H9 (cell line): ENCODE data around the gene DYTN. TPM values are rescaled to one million over a fixed set of nuclear protein-coding genes. Genes with fewer than 3 reads are reported as not detected.

Source experiments
- DNase-seq: peaks from one replicate; pipeline ENCODE4 v3.0.0-alpha.2; 2017
- H2AFZ ChIP-seq: one replicate; pipeline ENCODE4 v1.6.1; 2013; ENCODE audit warnings: mild to moderate bottlenecking, low read length, control low read depth, moderate library complexity
- H2AK5ac ChIP-seq: 2 replicates; pipeline ENCODE4 v1.6.1; 2013; ENCODE audit warnings: low read length, control low read depth, mixed read lengths; ENCODE audit not compliant: insufficient read length
- H2BK120ac ChIP-seq: one replicate; pipeline ENCODE4 v1.6.1; 2013; ENCODE audit warnings: low read depth, mild to moderate bottlenecking, low read length, control low read depth, inconsistent platforms; ENCODE audit not compliant: poor library complexity, severe bottlenecking
- H2BK12ac ChIP-seq: 2 replicates; pipeline ENCODE4 v1.6.1; 2013; ENCODE audit warnings: low read length, control low read depth, mixed read lengths, low read depth; ENCODE audit not compliant: insufficient read length
- H2BK15ac ChIP-seq: 2 replicates; pipeline ENCODE4 v1.6.1; 2013; ENCODE audit warnings: low read depth, low read length, control low read depth
- H2BK20ac ChIP-seq: one replicate; pipeline ENCODE4 v1.6.1; 2013; ENCODE audit warnings: low read depth, mild to moderate bottlenecking, low read length, control low read depth, inconsistent platforms; ENCODE audit not compliant: poor library complexity, severe bottlenecking
- H2BK5ac ChIP-seq: 2 replicates; pipeline ENCODE4 v1.6.1; 2013; ENCODE audit warnings: low read length, control low read depth, mixed read lengths; ENCODE audit not compliant: insufficient read length
- H3K14ac ChIP-seq: 2 replicates; pipeline ENCODE4 v1.6.1; 2013; ENCODE audit warnings: low read length, control low read depth; ENCODE audit not compliant: insufficient read depth
- H3K18ac ChIP-seq: 2 replicates; pipeline ENCODE4 v1.6.1; 2013; ENCODE audit warnings: low read depth, mild to moderate bottlenecking, mixed read lengths, low read length, control low read depth; ENCODE audit not compliant: insufficient read length
- H3K23ac ChIP-seq: 2 replicates; pipeline ENCODE4 v1.6.1; 2013; ENCODE audit warnings: low read length, control low read depth, mixed read lengths, low read depth; ENCODE audit not compliant: insufficient read length
- H3K23me2 ChIP-seq: 2 replicates; pipeline ENCODE4 v1.6.1; 2013; ENCODE audit warnings: low read depth, mild to moderate bottlenecking, mixed read lengths, low read length, control low read depth; ENCODE audit not compliant: insufficient read length, poor library complexity, severe bottlenecking
- H3K27ac ChIP-seq: 2 replicates; pipeline ENCODE4 v1.5.1; 2013; ENCODE audit warnings: low read length, control low read depth, mixed read lengths, low read depth; ENCODE audit not compliant: insufficient read length
- H3K27me3 ChIP-seq: 2 replicates; pipeline ENCODE4 v1.6.1; 2013; ENCODE audit warnings: low read length, control low read depth, inconsistent platforms; ENCODE audit not compliant: insufficient read depth
- H3K4ac ChIP-seq: 2 replicates; pipeline ENCODE4 v1.6.1; 2013; ENCODE audit warnings: low read depth, mild to moderate bottlenecking, control low read depth, inconsistent platforms, low read length, moderate library complexity
- H3K4me1 ChIP-seq: 2 replicates; pipeline ENCODE4 v1.6.1; 2013; ENCODE audit warnings: low read length, control low read depth, inconsistent platforms; ENCODE audit not compliant: insufficient read depth
- H3K4me2 ChIP-seq: 2 replicates; pipeline ENCODE4 v1.6.1; 2013; ENCODE audit warnings: low read length, control low read depth, mixed read lengths; ENCODE audit not compliant: insufficient read length, insufficient read depth
- H3K56ac ChIP-seq: 2 replicates; pipeline ENCODE4 v1.6.1; 2013; ENCODE audit warnings: low read depth, mild to moderate bottlenecking, mixed read lengths, low read length, control low read depth; ENCODE audit not compliant: insufficient read length
- H3K79me1 ChIP-seq: 2 replicates; pipeline ENCODE4 v1.6.1; 2013; ENCODE audit warnings: low read depth, mild to moderate bottlenecking, moderate library complexity, low read length, control low read depth, inconsistent platforms; ENCODE audit not compliant: insufficient read depth, poor library complexity, severe bottlenecking
- H3K79me2 ChIP-seq: 2 replicates; pipeline ENCODE4 v1.6.1; 2013; ENCODE audit warnings: low read length, control low read depth, inconsistent platforms; ENCODE audit not compliant: insufficient read depth
- H3K9ac ChIP-seq: 2 replicates; pipeline ENCODE4 v1.6.1; 2013; ENCODE audit warnings: low read length, control low read depth, mixed read lengths; ENCODE audit not compliant: insufficient read length; ENCODE audit errors: extremely low read depth
- H3K9me3 ChIP-seq: one replicate; pipeline ENCODE4 v1.6.1; 2013; ENCODE audit warnings: low read depth, low read length, inconsistent platforms; ENCODE audit not compliant: control insufficient read depth
- H3T11ph ChIP-seq: one replicate; pipeline ENCODE4 v1.6.1; 2013; ENCODE audit warnings: mild to moderate bottlenecking, low read length, control low read depth, inconsistent platforms
- H4K20me1 ChIP-seq: one replicate; pipeline ENCODE4 v1.6.1; 2013; ENCODE audit not compliant: control insufficient read depth, insufficient read length, insufficient read depth
- H4K5ac ChIP-seq: 2 replicates; pipeline ENCODE4 v1.6.1; 2013; ENCODE audit warnings: low read depth, mild to moderate bottlenecking, mixed read lengths, low read length, control low read depth; ENCODE audit not compliant: insufficient read length
- H4K8ac ChIP-seq: replicated peaks from 2 replicates; pipeline ENCODE4 v1.6.1; 2013; ENCODE audit warnings: low read length, control low read depth, mixed read lengths, low read depth; ENCODE audit not compliant: insufficient read length
- H4K91ac ChIP-seq: 2 replicates; pipeline ENCODE4 v1.6.1; 2013; ENCODE audit warnings: low read depth, mild to moderate bottlenecking, moderate library complexity, mixed read lengths, low read length, control low read depth; ENCODE audit not compliant: insufficient read length
- H3K27ac Mint-ChIP-seq, 3 experiments: 2 replicates in 2 of 3; 3 replicates in 1 of 3; pipeline ENCODE4 v1.8.0; 2020 to 2021; ENCODE audit warnings: mixed read lengths in 3 of 3, mild to moderate bottlenecking in 1 of 3, moderate library complexity in 1 of 3
- H3K27me3 Mint-ChIP-seq: 2 replicates; pipeline ENCODE4 v1.8.0; 2021; ENCODE audit warnings: low read depth, mild to moderate bottlenecking, moderate library complexity, mixed read lengths
- H3K36me3 Mint-ChIP-seq, 3 experiments: 2 replicates in 2 of 3; 3 replicates in 1 of 3; pipeline ENCODE4 v1.8.0; 2020 to 2021; ENCODE audit warnings: low read depth in 3 of 3, mixed read lengths in 3 of 3; ENCODE audit not compliant: insufficient read depth in 1 of 3
- H3K4me1 Mint-ChIP-seq, 2 experiments: 2 replicates each; pipeline ENCODE4 v1.8.0; 2020; ENCODE audit warnings: mixed read lengths in 2 of 2
- H3K4me3 Mint-ChIP-seq, 2 experiments: 2 replicates in 1 of 2; 3 replicates in 1 of 2; pipeline ENCODE4 v1.8.0; 2020 to 2021; ENCODE audit warnings: mild to moderate bottlenecking in 2 of 2, mixed read lengths in 2 of 2, moderate library complexity in 1 of 2
- H3K9me3 Mint-ChIP-seq, 2 experiments: 2 replicates in 1 of 2; 3 replicates in 1 of 2; pipeline ENCODE4 v1.8.0; 2020; ENCODE audit warnings: mild to moderate bottlenecking in 2 of 2, mixed read lengths in 2 of 2, moderate library complexity in 1 of 2
- CTCF ChIP-seq: fragments of 200-600 bp; sonication (generic); conservative IDR thresholded peaks from 3 replicates; pipeline ENCODE4 v1.8.0; 2021; ENCODE audit warnings: antibody characterized with exemption, mild to moderate bottlenecking
- WGBS: extraction: QIAGEN DNeasy Blood & Tissue Kit; methylation state at CpG from one replicate; pipeline ENCODE4 v1.1.7; 2013; ENCODE audit warnings: missing lambda C conversion rate, low lambda C conversion rate, mixed read lengths; ENCODE audit not compliant: insufficient read length; ENCODE audit errors: extremely low coverage; 5-methylcytosine and 5-hydroxymethylcytosine counted together
- total RNA-seq: library from RNA; stranded (reverse); gene quantifications from 2 replicates; pipeline ENCODE4 v1.2.1, GENCODE V29; 2021

The DYTN gene
- total RNA-seq, 1 experiment from 2014 or later = not detected

- H4K91ac ChIP-seq = no peak overlapping the region
- H2BK5ac ChIP-seq = no peak overlapping the region
- peaks cover 0 to 3% of the 10 kb centered on the region in 2 experiments; a peak in 3 of 5 replicates for H3K9me3 Mint-ChIP-seq
- H3K56ac ChIP-seq = no peak overlapping the region
- H2BK120ac ChIP-seq = no peak overlapping the region
- H3K79me1 ChIP-seq = no peaks in the 10 kb centered on the region
- H3K4me1 Mint-ChIP-seq = peaks cover 0 to 3% of the 10 kb centered on the region in 2 experiments; a peak in 2 of 4 replicates
- H3K4me2 ChIP-seq = no peak overlapping the region
- H3K27me3 Mint-ChIP-seq = peaks cover 3% of the 10 kb centered on the region
- WGBS = no CpG with 5 or more reads among the region's 7 CpGs
- no peak overlapping the region for H4K5ac ChIP-seq
- H2BK15ac ChIP-seq = no peak overlapping the region
- no peak overlapping the region for H2AK5ac ChIP-seq
- no peak overlapping the region; a peak in 1 of 7 replicates for H3K27ac Mint-ChIP-seq
- H3K27ac ChIP-seq = no peak overlapping the region
- H2BK12ac ChIP-seq = no peak overlapping the region
- H3K9me3 ChIP-seq = no peaks in the 10 kb centered on the region
- no peak overlapping the region for H3T11ph ChIP-seq
- no peak overlapping the region for H3K9ac ChIP-seq
- no peak overlapping the region for H4K8ac ChIP-seq
- H3K79me2 ChIP-seq = no peaks in the 10 kb centered on the region
- no peak overlapping the region for H3K18ac ChIP-seq
- H3K23ac ChIP-seq = no peak overlapping the region
- H3K4me1 ChIP-seq = no peaks in the 10 kb centered on the region
- H3K23me2 ChIP-seq = no peaks in the 10 kb centered on the region
- H3K4me3 Mint-ChIP-seq = no peak overlapping the region
- no peak overlapping the region; the same call in 1 of the 2 replicates for H3K14ac ChIP-seq
- H3K4ac ChIP-seq = no peak overlapping the region
- no peak for DNase-seq
- TF ChIP-seq CTCF = no peak
- no peak overlapping the region for H2BK20ac ChIP-seq
- H3K27me3 ChIP-seq = no peaks in the 10 kb centered on the region
- no peaks in the 10 kb centered on the region for H4K20me1 ChIP-seq
- H2AFZ ChIP-seq = no peak overlapping the region
- no peaks in the 10 kb centered on the region for H3K36me3 Mint-ChIP-seq
Measured at GRCh38 chr2:206728277-206729199, 10.3 kb upstream of the DYTN start.
